Right renal cortex interstitium (tissue), 3 donors: ENCODE results near the gene ASB15. TPM values are rescaled to one million over a fixed set of nuclear protein-coding genes. Genes with fewer than 3 reads are reported as not detected.
"Not testable (repeated sequence)": the region's sequence is repeated elsewhere in the genome, so short reads cannot be mapped to it uniquely, and the experiment has no call there.

Experiments used
- DNase-seq, 3 donors: peaks; one replicate each; pipeline ENCODE4 v3.0.0-alpha.2; 2013; ENCODE audit warnings: low read depth in 3 of 3, low spot score in 2 of 3
- polyA plus RNA-seq, 3 donors: library from polyadenylated mRNA; unstranded; fragments of 120-200 nt; gene quantifications; one replicate each; pipeline ENCODE4 v1.2.1, GENCODE V29; 2013; ENCODE audit not compliant: insufficient read length in 3 of 3

The ASB15 gene
- polyA plus RNA-seq, 3 donors = 1.1 to 2.0 (median 1.8) TPM

DNA sequence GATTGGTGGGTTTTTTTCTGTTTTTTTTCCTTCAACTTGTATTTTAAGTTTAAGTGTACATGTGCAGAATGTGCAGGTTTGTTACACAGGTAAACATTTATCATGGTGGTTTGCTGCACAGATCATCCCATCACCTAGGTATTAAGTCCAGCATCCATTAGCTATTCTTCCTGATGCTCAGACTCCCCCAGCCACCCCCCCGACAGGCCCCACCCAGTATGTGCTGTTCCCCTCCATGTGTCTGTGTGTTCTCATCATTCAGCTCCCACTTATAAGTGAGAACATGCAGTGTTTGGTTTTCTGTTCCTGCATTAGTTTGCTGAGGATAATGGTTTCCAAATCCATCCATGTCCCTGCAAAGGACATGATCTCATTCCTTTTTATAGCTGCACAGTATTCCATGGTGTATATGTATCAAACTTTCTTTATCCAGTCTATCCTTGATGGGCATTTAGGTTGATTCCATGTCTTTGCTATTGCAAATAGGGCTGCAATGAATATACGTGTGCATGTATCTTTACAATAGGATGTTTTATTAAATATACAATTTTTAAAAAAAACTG lies 32.5 kb downstream of the ASB15 start:
- DNase-seq = not testable (repeated sequence)

DNA sequence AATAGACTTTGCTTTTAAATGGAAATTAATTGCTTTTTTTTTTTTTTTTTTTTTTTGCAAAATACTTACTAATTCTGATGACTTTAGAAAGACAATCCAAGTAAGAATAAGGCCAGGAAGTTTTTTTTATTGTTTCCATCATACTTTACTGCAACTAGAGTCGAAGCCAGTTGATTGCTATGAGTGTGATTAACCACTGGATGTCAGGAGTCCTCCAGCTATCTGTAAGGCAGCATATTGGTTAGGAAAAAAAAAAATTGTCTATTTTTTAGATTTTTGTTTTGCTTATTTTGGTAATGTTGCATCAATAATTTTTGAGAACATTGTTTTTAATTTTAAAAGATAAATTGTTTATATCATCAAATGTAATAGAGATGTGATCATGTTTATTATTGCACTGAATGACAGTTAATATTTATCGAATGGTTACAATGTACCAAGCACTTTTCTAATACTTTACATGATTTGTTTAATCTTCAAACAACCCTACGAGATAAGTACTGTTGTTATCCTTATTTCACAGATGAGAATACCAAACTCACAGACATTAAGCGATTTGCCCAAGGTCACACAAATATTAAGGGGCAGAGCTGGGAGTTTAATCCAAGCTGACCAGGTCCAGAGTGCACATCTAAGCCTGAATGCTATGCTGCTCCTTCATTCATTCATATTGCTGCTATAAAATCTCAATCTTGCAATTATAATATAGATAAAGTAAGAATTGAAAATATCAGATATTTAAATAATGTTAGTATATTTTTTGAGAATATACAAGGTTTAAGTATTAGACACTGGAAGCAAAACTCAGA lies 34.1 kb downstream of the ASB15 start:
- no peak for DNase-seq

DNA sequence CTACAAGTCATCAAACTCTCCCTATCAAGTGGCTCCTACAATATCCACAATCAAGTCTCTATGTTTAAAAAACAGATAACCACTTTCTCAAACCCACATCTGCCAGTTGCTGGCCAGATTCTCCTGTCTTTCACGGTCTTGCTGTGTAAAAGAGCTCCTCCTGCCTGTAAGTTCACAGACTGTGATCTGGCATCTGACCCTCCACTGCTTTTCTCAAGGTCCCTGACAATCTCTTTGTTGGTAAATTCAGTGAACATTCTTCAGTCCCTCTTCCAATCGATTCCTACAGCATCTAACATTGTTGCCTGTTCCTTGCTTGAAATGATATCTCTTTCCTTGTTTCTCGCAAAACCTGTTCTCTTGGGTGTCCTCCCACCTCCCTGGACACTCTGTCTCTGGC lies 35.6 kb downstream of the ASB15 start:
- DNase-seq = no peak

GRCh38 chr7:123637878-123638277 lies 36.3 kb downstream of the ASB15 start:
- DNase-seq = no peak

DNA sequence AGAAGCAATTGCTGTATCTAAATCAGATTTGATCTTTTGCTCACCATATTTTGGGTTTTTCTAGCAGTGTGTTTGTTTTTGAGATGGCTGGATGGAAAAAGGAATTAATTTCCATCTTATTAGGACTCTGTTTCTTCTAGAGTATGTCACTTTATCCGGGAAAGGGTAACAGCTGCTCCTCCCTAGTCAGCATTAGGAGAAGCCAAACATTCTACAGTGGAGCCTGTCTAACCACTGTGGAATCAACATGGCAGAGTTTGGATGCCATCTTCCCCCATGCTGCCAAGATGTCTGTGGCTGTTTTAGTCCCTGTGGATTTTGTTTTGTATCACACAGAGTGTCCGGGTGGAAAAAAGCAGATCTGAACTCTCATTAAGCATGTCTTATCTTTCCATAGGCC lies 38.0 kb downstream of the ASB15 start:
- no peak for DNase-seq

DNA sequence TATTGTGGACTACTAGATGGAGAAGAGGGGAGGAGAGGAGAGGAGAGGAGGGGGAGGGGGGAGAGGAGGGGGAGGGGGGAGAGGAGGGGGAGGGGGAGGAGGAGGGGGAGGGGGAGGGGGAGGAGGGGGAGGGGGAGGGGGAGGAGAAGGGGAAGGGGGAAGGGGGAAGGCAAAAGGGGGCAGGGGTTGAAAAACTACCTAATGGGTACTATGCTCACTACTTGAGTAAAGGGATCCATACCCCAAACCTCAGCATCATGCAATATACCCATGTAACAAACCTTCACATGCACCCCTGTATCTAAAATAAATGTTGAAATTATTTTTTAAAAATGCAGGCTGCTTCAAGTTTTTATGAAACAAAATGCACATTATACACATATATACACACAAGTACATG lies 39.0 kb downstream of the ASB15 start:
- DNase-seq = no peak

DNA sequence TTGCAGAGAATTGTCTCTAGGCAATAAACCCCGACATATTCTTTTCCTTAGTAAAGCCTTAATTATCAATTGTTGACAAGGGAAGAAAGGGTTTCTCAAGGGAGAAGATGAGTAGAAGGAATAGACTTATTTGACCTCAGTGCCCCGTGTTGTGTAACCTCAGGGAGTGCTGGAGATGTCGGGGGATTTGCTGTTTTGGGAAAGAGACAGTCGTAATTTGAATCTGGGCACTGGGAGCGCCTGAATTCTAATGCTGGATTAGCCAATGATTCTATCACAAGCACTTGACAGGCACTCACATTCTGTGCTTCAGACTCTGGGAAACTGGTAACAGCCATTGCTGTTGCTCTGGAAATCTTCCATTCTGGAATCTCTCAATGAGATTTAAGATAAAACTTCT lies 40.3 kb downstream of the ASB15 start:
- DNase-seq = no peak

GRCh38 chr7:123643495-123644441 lies 42.1 kb downstream of the ASB15 start:
- peak in 2 of 3 donors; percentile 20 to 37 for DNase-seq

DNA sequence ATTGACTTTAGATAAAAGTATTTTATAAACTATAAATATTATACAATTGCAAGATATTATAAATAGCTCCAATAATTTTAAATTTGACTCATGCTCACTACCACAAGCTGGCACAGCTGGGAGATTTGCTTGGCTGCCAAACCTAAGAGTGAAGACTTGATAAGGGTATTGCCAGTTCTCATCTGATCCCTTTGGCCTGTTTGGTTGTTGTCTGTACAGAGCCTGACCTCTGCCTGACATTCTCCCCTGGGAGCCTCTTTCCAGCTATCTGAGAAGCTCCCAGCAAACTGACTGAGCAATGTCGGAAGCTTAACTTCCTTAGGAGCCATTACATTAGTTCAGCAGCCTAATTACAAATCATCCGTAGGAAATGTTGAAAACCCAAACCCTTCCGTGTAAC lies 43.9 kb downstream of the ASB15 start:
- DNase-seq = no peak

DNA sequence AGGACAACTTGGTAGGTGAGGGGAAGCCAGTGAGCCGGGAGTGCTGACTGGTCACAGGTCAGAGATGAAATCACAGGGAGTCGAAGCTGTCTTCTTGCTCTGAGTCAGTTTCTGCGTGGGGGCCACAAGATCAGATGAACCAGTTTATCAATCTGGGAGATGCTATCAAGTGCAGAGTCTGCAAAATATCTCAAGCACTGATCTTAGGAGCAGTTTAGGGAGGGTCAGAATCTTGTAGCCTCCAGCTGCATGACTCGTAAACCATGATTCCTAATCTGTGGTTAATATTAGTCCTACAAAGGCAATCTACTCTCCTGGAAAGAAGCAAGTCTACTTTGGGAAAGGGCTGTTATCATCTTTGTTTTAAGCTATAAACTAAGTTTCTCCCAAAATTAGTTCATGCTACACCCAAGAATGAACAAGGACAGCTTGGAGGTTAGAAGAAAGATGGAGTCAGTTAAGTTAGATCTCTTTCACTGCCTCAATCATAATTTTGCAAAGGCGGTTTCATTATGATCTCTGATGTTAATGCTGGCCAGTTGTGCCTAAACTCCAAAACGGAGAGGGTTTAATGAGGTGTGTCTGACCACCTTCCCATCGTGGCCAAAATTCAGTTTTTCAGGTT lies 45.6 kb downstream of the ASB15 start:
- DNase-seq = no peak

GRCh38 chr7:123649964-123650363 lies 48.3 kb downstream of the ASB15 start:
- no peak for DNase-seq

GRCh38 chr7:123650595-123650994 lies 49.0 kb downstream of the ASB15 start:
- no peak for DNase-seq

DNA sequence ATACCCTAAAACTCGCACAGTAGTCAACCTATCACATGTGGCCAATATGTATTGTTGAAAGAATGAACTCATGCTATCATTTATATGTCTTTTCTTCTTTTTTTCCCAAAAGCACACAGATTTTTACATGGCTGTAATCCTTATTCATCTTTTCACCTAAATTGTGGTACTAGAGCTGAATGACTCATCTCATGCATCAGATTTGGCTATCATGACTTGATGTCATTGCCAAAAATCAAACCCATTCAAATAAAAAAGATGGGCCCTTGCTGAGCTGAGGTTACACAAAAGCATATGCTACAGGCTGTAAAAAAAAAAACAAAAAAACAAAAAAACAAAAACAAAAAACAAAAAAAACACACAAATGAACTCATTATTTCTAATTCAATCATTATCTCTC lies 50.8 kb downstream of the ASB15 start:
- no peak for DNase-seq

GRCh38 chr7:123653162-123653561 lies 51.5 kb downstream of the ASB15 start:
- DNase-seq = no peak

DNA sequence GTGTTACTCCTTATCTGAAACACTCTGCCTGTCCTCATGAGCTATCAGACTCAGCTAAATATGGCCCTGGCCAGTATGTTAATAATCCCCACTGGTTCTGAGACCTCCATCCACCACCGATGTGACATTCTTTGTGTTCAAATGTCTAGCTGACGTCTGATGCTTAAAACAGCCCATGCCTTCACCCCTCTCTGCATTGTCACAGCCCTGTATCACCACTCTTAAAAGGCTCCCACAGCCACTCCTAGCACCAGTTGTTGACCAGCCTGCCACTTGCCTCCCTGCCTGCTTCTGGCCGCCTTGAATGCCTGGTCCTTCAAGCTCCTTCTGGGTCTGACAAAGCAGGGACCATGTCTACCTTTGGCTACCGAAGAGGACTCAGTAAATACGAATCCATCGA lies 54.0 kb downstream of the ASB15 start, which contains the start of gene LMOD2:
TSS of gene LMOD2 (plus strand) at position 253 of the 400 bp plus-strand sequence. CDS start at position 351, 98 bp downstream.
- no peak for DNase-seq

DNA sequence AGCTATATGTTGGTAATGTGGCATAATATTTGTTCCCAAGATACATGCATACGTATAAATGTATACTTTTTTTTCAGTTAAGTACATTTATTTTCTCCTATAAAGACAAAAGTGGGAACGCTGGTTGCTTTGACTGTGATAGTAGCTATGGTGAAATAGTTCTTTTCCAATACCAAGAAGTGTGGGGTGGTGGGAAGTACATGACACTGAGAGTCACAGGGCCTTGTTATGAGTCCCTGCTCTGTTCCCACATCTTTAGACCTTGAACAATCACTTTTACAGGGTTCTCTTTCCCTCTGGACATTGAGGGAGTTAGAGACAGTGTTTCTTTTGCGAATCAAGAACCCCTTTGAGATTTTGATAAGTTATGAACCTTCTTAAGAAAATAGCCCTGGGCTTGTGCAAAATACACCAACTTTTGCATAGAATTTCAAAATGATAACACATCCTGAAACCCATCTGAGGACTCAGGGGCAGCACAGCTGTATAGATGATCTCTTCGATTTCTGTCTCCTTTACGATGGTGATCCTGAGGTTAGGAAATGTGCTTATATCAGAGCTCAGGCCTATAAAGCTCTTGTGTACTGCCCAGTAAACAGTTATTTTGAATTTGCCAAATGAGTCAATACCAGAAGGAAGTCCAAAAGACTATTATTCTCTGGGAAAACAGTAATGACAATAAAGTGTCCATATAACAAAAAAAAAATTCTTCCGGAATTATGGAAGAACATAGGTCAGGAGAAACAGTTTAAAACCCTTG lies 55.1 kb downstream of the ASB15 start:
- DNase-seq = no peak

- DNase-seq = no peak
Measured at GRCh38 chr7:123657304-123657685, 55.7 kb downstream of the ASB15 start.

DNA sequence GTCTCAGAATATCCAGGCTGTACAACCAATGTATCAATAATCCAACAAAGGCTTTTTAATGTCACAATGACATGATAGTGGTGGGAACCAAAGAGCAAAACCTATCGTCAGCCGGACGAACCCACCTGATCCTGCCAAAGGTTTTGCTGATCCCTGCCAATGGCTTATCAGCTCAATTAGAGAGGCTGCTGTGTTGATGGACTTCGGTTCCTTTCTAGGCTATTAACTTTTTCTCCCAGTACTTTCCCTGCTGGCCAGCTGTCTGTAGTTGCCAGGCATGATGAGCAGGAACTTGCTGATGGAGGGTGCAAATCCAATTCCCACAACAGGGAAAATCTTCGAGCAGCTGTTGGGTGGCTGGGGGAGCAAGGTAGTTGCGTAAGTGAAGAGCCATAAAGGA lies 56.4 kb downstream of the ASB15 start:
- DNase-seq = no peak

- DNase-seq = no peak
Measured at GRCh38 chr7:123660514-123661354, 59.1 kb downstream of the ASB15 start.
